Parathyroid adenoma (tissue), 2 donors: ENCODE data around the gene SYNGR2.

Experiments
- H2AFZ ChIP-seq: fragments of 300-600 bp; sonication (generic); one replicate; pipeline ENCODE4 v1.7.0; 2017; ENCODE audit warnings: antibody characterized with exemption, mild to moderate bottlenecking
- H3K27ac ChIP-seq: fragments of 300-600 bp; sonication (generic); one replicate; pipeline ENCODE4 v1.7.0; 2017
- H3K27me3 ChIP-seq: fragments of 300-600 bp; sonication (generic); one replicate; pipeline ENCODE4 v1.7.0; 2017; ENCODE audit warnings: low read length; ENCODE audit not compliant: control insufficient read depth, insufficient read depth
- H3K36me3 ChIP-seq: fragments of 300-600 bp; sonication (generic); one replicate; pipeline ENCODE4 v1.7.0; 2017; ENCODE audit warnings: low read length; ENCODE audit not compliant: control insufficient read depth, insufficient read depth
- H3K4me1 ChIP-seq: fragments of 300-600 bp; sonication (generic); one replicate; pipeline ENCODE4 v1.7.0; 2017; ENCODE audit warnings: control low read depth
- H3K4me2 ChIP-seq: fragments of 300-600 bp; sonication (generic); one replicate; pipeline ENCODE4 v1.7.0; 2017; ENCODE audit warnings: low read length
- H3K4me3 ChIP-seq: fragments of 300-600 bp; sonication (generic); one replicate; pipeline ENCODE4 v1.7.0; 2017; ENCODE audit warnings: low read depth, low read length
- H3K79me2 ChIP-seq: fragments of 300-600 bp; sonication (generic); one replicate; pipeline ENCODE4 v1.7.0; 2017; ENCODE audit warnings: control low read depth
- H3K9ac ChIP-seq: fragments of 300-600 bp; sonication (generic); one replicate; pipeline ENCODE4 v1.7.0; 2017; ENCODE audit warnings: mild to moderate bottlenecking
- H3K9me3 ChIP-seq: fragments of 300-600 bp; sonication (generic); one replicate; pipeline ENCODE4 v1.7.0; 2017; ENCODE audit warnings: low read length; ENCODE audit not compliant: control insufficient read depth
- TF ChIP-seq, protein P1 (sequence below): fragments of 300-600 bp; sonication (generic); IDR thresholded peaks from one replicate; pipeline ENCODE4 v1.7.0; 2017; ENCODE audit warnings: antibody characterized with exemption, mild to moderate bottlenecking
- donor health status: primary hyperparathyroidism.

SYNGR2 gene

DNA sequence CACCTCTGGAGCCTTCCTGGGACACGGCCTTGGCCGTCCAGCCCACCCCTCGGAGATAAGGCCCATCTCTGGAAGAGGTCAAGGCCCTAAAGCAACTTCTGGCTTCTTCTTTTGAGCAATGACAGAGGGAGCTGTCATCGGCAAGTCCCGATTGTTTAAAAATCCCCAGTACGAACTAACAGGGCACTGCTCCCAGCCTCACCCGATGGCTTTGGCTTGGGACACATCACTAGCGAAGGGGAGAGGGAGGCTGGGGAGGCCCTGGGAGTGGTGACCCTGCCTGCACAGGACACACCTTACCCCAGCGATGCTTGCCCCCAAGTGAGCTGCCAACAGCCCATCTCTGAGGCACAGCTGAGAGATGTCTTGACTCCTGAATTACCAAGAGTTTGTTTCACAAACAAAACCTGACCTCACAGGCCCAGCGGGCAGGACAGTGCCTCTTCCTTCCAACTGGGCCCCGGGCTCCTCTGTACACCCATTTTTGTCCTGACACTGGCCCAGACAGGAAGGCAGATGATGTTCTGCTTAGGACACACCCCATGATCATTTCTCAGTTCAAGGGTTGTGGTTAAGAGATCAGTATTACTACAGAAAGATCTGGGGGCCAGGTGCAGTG lies 4.8 kb downstream of the SYNGR2 start:
- H3K9me3 ChIP-seq: no peaks in the 10 kb centered on the region
- no peak overlapping the region for H3K9ac ChIP-seq
- no peaks in the 10 kb centered on the region for H3K27me3 ChIP-seq
- H3K4me2 ChIP-seq: no peak overlapping the region
- H3K36me3 ChIP-seq: no peaks in the 10 kb centered on the region
- H3K4me3 ChIP-seq: no peak overlapping the region
- H3K27ac ChIP-seq: no peak overlapping the region
- H3K79me2 ChIP-seq: no peaks in the 10 kb centered on the region
- no peak overlapping the region for H2AFZ ChIP-seq
- H3K4me1 ChIP-seq: peaks cover 7% of the 10 kb centered on the region
- TF ChIP-seq, protein P1, sequence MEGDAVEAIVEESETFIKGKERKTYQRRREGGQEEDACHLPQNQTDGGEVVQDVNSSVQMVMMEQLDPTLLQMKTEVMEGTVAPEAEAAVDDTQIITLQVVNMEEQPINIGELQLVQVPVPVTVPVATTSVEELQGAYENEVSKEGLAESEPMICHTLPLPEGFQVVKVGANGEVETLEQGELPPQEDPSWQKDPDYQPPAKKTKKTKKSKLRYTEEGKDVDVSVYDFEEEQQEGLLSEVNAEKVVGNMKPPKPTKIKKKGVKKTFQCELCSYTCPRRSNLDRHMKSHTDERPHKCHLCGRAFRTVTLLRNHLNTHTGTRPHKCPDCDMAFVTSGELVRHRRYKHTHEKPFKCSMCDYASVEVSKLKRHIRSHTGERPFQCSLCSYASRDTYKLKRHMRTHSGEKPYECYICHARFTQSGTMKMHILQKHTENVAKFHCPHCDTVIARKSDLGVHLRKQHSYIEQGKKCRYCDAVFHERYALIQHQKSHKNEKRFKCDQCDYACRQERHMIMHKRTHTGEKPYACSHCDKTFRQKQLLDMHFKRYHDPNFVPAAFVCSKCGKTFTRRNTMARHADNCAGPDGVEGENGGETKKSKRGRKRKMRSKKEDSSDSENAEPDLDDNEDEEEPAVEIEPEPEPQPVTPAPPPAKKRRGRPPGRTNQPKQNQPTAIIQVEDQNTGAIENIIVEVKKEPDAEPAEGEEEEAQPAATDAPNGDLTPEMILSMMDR: no peak

DNA sequence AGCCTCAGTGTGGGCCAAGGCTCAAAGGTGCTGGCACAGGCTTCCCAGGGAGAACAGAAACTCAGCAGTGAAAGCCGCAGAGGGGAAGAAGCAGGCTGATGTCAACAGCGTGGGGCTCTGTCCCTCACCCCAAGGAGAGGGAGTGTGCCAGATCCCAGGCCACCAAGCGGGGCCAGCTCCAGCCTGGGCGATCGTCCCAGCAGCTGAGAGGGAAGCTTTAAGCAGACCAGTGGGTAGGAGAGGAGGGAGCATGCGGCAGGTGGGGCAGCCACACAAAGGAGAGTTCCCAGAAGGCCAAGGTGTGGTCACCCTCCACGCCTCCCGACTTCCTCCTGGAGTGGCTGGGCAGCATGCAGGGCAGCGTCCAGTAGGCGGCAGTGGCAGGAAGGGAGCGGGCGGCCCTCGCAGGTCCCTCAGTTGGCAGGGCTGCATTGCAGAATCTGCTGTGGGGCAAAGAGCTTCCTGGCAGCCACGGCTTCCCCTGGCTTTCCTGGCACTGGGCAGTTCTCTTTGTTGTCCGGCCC lies 6.0 kb downstream of the SYNGR2 start:
- no peak overlapping the region for H3K9ac ChIP-seq
- H3K4me1 ChIP-seq: peaks cover 7% of the 10 kb centered on the region
- H3K27ac ChIP-seq: peak overlapping the region; percentile 47
- TF ChIP-seq, protein P1: no peak
- no peaks in the 10 kb centered on the region for H3K27me3 ChIP-seq
- no peak overlapping the region for H2AFZ ChIP-seq
- H3K36me3 ChIP-seq: no peaks in the 10 kb centered on the region
- no peaks in the 10 kb centered on the region for H3K79me2 ChIP-seq
- H3K4me2 ChIP-seq: no peak overlapping the region
- no peak overlapping the region for H3K4me3 ChIP-seq
- H3K9me3 ChIP-seq: no peaks in the 10 kb centered on the region

DNA sequence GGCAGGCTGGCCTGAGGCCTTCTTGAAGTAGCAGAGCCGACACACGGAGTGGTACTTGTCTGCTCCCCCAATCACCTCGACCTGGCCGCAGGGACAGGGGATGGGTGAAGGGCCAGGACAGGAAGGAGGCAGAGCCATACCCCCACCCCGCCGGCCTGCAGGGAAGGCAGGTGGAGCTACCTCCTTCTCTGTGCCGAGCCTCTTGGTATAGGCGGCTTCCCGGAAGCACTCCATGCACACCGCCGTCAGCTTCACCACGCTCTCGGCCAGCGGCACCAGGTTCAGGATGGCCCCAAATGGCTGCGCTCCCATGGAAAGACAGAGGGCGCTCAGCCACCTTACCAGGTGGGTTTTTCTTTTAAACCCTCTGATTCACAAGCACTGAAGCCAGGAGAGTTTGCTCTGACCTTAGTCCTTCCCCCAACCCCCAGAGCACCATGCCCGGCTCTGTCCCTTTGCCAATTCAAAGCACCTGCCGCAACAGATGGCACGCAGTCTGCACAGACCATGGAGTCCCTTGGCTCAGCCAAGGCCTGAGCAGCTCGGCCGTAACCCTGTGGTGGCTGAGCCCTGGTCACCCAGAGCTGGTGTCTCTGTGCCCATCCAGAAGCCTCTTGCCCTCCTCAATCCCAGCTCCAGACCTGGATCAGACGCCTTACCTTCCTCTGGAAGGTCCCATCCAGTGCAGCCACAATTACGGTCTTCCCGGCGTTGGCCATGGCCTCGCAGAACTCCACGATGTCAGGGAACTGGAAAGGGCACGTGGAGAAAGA lies 6.7 kb downstream of the SYNGR2 start:
- Histone ChIP-seq H3K27ac (peak overlapping the region; percentile 47), H3K4me3 (no peak overlapping the region), H3K9ac (no peak overlapping the region)

DNA sequence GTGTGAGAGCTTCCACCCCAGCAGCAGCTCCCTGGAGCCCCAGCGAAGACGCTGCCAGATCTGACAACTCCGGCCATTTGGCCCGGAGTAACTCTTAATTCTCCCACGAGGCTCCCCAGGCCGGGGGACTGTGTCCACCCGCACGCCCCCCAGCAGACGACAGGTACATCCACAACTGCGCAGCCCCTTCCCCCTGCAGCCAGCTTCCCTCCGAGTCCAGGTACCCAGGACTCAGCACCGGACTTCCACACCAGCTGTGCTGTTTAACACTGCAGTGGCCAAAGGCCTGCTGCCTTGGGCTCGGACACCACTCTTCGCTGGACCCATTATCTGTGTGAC lies 7.2 kb downstream of the SYNGR2 start:
- no peak overlapping the region for H3K4me2 ChIP-seq
- peaks cover 2% of the 10 kb centered on the region for H3K4me1 ChIP-seq
- no peaks in the 10 kb centered on the region for H3K36me3 ChIP-seq
- no peak overlapping the region for H3K4me3 ChIP-seq
- TF ChIP-seq, protein P1: no peak
- H3K79me2 ChIP-seq: no peaks in the 10 kb centered on the region
- H3K9me3 ChIP-seq: no peaks in the 10 kb centered on the region
- no peak overlapping the region for H2AFZ ChIP-seq
- H3K27me3 ChIP-seq: no peaks in the 10 kb centered on the region
- H3K27ac ChIP-seq: no peak overlapping the region
- no peak overlapping the region for H3K9ac ChIP-seq

More for the DNA sequence above, 6.7 kb downstream of the SYNGR2 start:
- Histone ChIP-seq H2AFZ (no peak overlapping the region), H3K36me3 (no peaks in the 10 kb centered on the region), H3K4me1 (peaks cover 2% of the 10 kb centered on the region), H3K4me2 (no peak overlapping the region), H3K9me3 (no peaks in the 10 kb centered on the region), H3K79me2 (no peaks in the 10 kb centered on the region), H3K27me3 (no peaks in the 10 kb centered on the region)
- TF ChIP-seq, protein P1: no peak
